ENCODE data around the gene ZNF335. TPM values are rescaled to one million over a fixed set of nuclear protein-coding genes. Genes with fewer than 3 reads are reported as not detected.

ZNF335 gene
- total and polyA plus RNA-seq, 2 of the 13 experiments (the other 11 are each of a cell fraction or from before 2014, with no cell fraction given): 9.7 to 13.7 TPM

GRCh38 chr20:45919542-45920399, 52.2 kb downstream of the ZNF335 start (continued):
- TF ChIP-seq UBTF (CRISPR knock-in tag; IDR thresholded peaks at IDR 0.05): no peak; the same call in 1 of the 2 replicates
- TF ChIP-seq ZNF343 (CRISPR knock-in tag; IDR thresholded peaks at IDR 0.05): no peak
- TF ChIP-seq KLF11 (CRISPR knock-in tag; IDR thresholded peaks at IDR 0.05): no peak
- TF ChIP-seq KDM3A (CRISPR knock-in tag; IDR thresholded peaks at IDR 0.05; ENCODE audit: low read depth): 0 out of 2 replicates have a peak, but pooled peaks have one; percentile 49
- 0 out of 2 replicates have a peak, but pooled peaks have one; percentile 39 for TF ChIP-seq ZNF121 (CRISPR knock-in tag; IDR thresholded peaks at IDR 0.05)
- TF ChIP-seq ZNF503 (CRISPR knock-in tag; IDR thresholded peaks at IDR 0.05): peak; percentile 71; the same call in 1 of the 2 replicates
- TF ChIP-seq ZNF609 (CRISPR knock-in tag; IDR thresholded peaks at IDR 0.05; ENCODE audit: borderline replicate concordance): no peak
- TF ChIP-seq ZNF761 (CRISPR knock-in tag; conservative IDR thresholded peaks at IDR 0.05): no peak
- no peak for TF ChIP-seq BORCS8-MEF2B (CRISPR knock-in tag; IDR thresholded peaks at IDR 0.05)
- TF ChIP-seq GABPA (IDR thresholded peaks at IDR 0.05; ENCODE audit: low read depth, low read length): no peak
- TF ChIP-seq GABPA (CRISPR knock-in tag; IDR thresholded peaks at IDR 0.05; ENCODE audit: low read depth): no peak
- TF ChIP-seq AFF4 (CRISPR knock-in tag; IDR thresholded peaks at IDR 0.05): no peak
- no peak for TF ChIP-seq SSRP1 (CRISPR knock-in tag; IDR thresholded peaks at IDR 0.05)
- no peak for TF ChIP-seq ZNF160 (CRISPR knock-in tag; IDR thresholded peaks at IDR 0.05)
- TF ChIP-seq JDP2 (CRISPR knock-in tag; IDR thresholded peaks at IDR 0.05; ENCODE audit: borderline replicate concordance): no peak
- TF ChIP-seq ZNF292 (CRISPR knock-in tag; IDR thresholded peaks at IDR 0.05; ENCODE audit: borderline replicate concordance, low read depth): peak; percentile 80; the same call in 1 of the 2 replicates

All from HepG2 (cell line).